ENCODE results near the gene KLK12.
"Not testable (repeated sequence)": the region's sequence is repeated elsewhere in the genome, so short reads cannot be mapped to it uniquely, and the experiment has no call there.

KLK12 gene

DNA sequence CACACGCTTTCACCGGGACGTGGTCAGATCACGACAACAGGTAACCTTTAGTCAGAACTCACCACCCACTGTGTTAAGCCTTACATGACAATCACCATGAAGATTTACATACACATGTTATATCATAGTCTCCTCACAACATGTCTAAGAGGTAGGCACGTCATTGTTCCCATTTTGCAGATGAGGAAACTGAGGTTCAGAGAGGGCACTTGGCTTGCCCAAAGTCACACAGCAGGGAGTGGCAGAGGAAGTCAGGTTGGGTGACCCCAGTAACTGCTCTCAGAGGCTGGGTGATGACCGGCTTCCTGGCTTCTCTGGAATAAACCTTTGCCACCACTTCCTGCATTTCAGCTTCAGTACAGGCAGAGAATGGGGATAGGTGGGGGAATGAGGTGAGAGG, 20.6 kb downstream of the KLK12 start:
- no peak for DNase-seq

DNA sequence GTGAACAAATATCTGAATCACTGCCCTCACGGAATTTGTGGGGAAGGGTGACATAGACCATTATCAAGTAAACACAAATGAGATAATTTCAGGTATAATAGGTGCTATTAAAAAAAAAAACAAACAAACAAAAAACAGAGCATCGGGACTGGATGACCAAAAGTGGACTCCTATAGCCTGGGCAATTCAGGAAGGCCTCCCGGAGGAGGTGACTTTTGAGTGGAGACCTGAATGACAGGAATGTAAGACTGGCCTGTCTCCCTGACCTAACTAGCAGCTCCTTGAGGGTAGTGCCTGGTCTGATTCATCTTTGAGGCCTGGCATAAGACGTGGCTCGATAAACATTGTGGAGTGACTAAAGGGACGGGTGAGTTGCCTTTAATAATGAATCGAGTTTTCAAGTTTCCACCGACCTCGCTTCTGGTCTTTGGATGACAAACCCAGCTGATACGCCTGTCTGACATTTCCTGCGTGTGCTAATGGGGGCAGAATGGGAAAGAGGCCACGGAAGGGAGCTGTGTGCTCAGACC, 22.1 kb downstream of the KLK12 start:
- DNase-seq = no peak

DNA sequence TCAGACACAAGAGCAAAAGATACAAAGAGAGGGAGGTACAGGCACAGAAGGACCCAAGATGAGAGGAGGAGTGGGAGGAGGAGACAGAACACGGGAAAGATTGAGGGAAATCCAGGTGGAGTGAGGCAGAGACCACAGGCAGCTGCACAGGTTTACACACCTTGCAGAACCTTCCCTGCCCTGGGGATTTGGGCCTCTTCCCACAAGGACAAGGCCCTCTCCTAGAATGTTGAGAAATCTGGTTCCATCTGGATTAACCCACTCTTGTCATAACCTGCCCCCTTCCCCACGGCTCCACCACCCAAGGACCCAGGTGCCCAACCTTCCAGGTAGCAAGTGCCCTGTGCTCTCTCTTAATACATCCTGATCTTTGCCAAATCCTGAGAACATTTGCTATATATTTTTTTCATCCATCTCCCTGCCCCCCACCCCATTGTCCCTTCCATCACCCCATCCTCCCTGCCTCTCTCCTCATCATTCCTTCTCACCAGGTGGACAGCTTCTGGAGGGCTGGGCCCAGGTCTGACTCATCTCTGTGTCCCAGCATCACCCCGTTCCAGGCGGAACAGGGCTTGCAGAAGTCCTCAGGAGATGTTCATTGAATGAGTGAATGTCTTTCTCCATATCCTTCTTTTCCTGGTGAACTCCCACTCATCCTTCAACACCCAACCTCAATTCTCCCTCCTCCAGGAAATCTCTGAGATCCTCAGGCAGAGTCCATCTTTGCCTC, 24.6 kb downstream of the KLK12 start:
- no peak for DNase-seq

DNA sequence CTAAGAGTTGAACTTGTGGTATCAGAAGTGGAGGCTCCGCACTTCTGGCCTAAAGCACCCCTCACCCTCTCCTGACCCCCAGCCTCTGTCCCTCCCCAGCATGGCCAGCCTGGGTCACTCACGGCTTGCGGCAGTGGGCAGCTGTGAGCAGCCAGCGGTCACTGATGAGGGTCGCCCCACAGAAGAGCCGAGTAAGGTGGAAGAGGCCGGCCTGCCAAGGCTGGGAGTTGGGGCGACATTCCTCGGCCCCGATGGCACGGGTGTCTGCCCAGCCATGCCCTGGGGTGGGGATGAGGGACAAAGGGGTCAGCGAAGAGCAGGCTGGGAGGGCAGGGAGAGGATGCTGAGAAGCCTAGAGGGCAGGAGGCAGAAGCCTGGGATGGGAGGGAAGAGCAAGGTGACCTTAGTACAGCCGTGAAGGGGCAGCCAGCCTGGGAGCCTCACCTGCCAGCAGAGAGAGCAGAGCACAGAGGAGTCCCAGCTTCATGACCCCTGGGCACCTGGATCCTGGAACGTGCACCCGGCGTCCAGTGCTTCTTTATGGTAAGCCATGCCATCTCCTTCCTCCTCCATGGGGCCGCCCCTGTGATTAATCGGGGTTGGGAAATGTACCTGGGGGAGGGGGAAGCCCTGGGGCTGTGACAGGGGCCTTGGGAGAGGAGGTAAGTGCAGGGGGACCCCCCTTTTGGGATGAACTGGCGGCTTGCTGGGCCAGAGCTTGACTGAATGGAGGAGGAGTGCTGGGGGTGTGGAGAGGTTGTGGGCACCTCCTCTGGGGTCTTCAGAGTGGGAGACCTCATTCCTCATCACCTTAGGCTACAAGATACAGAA, 25.5 kb downstream of the KLK12 start:
- no peak for DNase-seq

- DNase-seq = no peak
These were observed 27.3 kb downstream of the KLK12 start for GRCh38 chr19:51007488-51007887.

GRCh38 chr19:51006406-51006805, 28.4 kb downstream of the KLK12 start:
- DNase-seq = no peak

DNA sequence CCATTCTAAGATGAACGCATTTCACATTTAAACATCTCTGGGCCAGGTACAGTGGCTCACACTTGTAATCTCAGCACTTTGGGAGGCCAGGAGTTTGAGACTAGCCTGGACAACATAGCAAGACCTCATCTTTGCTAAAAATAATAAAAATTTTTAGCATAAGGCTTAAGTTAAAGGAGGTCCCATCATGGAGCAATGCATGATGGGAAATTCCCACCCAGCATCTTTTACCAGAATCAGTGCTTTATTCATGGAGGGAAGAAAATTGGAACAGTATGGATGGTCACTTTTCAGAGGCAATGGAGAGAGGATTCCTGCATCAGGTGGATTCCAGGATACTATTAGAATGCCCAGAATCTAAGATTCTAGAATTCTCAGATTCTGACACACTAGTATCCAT, 29.6 kb downstream of the KLK12 start:
- no peak for DNase-seq

DNA sequence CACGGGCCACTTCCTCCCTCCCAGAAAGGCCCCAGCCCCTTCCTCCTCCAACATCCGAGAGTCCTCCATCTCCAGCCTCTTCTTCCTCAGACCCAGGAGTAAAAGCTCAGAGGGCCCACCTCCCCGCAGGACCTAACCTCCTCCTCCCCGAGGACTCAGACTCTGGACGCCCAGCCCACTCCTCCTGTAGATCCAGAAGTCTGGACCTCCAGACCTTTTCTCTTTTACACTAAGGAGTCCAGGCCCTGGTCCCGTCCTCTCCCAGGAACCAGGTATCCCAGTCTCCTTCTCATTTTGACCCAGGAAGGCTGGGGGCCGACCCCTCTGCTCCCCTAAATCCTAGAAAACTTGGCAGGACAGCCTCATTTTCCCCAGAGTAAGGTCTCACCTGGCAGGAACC, 31.5 kb downstream of the KLK12 start:
- no peak for DNase-seq

GRCh38 chr19:51002542-51003311, 32.1 kb downstream of the KLK12 start:
- DNase-seq = no peak

GRCh38 chr19:51002089-51002532, 32.7 kb downstream of the KLK12 start:
- DNase-seq = no peak

DNA sequence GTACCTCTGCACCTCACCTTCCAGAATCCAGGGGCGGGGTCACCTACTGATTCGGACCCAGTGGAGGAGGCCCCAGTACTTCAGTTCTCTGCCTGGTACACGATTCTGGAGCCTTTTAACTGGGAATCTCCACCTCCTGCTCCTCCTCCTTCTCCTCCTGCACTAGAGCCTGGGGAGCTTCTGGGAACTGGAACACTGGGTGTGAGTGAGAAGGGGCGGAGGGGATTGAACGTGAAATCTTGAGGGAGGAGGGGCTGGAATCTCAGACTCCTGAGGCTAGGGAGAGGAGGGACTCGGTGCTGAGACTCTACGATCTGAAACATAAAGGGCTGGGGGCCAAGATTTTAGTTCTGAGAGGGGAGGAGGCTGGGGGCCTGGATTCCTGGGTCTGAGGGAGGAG, 33.3 kb downstream of the KLK12 start, which contains the start of gene KLK8:
Gene KLK8, minus strand, starts transcription at position 90 of the 400 bp plus-strand sequence. CDS start 437 bp downstream, outside the sequence.
- DNase-seq = no peak

DNA sequence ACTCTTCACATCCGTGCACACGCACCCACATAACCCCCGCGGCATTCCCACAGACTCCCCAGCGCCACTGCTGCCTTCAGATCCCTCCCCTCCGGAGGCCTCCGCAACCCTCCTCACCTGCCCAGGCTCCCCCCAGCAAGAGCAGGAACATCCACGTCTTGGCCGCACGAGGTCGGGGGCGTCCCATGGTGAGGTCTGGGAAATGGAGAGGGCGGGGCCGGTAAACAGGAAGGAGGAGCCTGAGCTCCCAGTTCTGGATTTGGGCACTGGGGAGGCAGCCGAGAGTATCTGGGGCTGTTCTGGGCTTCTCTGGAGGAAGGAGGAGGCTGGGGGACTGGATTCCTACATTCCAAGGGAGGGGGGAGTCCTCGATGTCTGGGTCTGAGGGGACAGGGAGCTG, 33.8 kb downstream of the KLK12 start:
- no peak for DNase-seq

DNA sequence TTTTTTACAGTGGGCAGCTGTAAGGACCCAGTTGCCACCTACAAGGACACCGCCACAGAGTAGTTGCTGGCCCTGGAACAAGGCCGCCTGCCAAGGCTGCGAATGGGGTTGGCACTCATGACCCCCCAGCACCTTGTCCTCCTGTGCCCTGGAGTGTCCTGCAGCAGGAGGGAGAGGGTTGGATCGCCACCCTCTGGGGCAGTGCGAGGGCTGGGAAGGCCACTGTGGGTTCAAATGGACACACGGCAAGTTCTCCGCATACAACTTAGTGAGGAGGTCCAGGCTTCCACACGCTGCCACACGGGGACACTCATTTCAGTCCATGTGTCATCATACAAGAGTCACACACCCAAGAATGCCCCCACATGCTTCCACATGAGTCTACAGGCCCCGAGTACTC, 34.4 kb downstream of the KLK12 start:
- no peak for DNase-seq

- DNase-seq = no peak
These were observed 36.1 kb downstream of the KLK12 start for GRCh38 chr19:50998686-50999085.

GRCh38 chr19:50998061-50998460, 36.7 kb downstream of the KLK12 start:
- no peak for DNase-seq

GRCh38 chr19:50994129-50994528, 40.7 kb downstream of the KLK12 start:
- no peak for DNase-seq

DNA sequence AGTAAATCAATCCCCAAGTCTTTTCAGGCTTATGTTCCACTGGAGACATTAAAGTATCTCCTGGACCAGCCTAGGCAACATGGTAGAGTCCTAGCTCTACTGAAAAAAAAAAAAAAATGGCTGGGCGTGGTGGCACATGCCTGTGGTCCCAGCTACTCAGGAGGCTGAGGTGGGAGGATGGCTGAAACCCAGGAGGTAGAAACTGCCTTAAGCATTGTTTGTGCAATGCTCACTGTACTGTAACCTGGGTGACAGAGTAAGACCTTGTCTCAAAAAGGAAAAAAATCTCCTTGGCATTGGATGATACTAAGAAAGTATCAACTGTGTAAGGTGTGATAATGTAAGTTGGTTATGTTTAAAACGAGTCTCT, 42.2 kb downstream of the KLK12 start:
- DNase-seq = no peak

DNA sequence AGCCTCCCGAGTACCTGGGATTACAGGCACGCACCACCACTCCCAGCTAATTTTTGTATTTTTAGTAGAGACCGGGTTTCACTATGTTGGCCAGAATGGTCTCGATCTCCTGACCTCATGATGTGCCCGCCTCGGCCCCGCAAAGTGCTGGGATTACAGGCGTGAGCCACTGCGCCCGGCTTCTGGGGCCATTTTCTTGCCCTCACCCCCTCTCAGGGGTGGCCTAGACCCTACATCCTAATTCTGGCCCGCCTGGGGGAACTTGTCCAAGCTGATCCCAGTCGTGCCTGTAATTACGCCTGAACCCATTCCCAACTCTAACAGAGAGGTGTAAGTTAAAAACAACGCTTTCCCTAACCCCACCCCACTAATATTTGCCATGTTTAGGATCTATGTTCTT, 50.4 kb downstream of the KLK12 start:
- DNase-seq = not testable (repeated sequence)

- no peak for DNase-seq
These were observed 51.0 kb downstream of the KLK12 start, which contains the start of gene KLK7 for GRCh38 chr19:50983625-50984292. Gene KLK7, minus strand, starts transcription at chr19:50983917. Its CDS starts 1,518 bp downstream, at chr19:50982399.

DNA sequence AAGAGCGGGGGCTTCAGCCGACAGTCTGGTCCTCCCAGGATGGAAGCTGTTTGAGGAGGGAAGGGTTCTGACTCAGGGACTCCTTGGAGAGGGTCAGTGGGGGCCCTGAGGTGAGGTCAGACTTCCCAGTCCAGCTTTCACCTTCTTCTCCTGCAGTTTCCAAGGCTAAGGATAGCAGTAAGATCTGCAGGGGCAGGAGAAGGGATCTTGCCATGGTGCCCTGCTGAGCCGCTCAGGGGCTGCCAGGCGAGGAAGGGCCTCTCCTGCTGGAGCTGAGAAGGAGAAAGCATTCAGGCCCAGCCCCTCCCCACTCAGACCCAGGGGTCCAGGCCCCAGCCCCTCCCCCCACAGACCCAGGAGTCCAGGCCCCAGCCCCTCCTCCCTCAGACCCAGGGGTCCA, 52.6 kb downstream of the KLK12 start:
- DNase-seq = no peak

GRCh38 chr19:50981587-50982146, 53.1 kb downstream of the KLK12 start:
- DNase-seq = no peak

DNA sequence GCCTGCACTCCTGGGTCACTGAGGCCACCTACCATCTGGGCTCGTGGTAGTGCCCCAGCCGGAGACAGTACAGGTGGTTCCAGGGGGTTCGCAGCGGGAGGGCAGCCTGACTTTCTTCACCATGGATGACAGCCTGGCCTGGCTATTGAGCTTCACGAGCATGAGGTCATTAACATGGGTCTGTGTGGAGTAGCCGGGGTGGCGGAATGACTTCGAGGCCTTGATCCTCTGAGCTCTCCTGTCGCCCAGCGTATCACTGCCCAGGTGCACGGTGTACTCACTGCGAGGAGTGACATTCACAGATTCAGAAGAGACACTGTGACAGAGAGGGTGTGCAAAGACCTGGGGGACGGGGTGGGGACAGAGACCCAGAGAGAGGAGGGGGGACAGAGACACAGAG, 54.6 kb downstream of the KLK12 start:
- DNase-seq = no peak
